ENCODE measurements around the gene ACKR3. TPM values are rescaled to one million over a fixed set of nuclear protein-coding genes. Genes with fewer than 3 reads are reported as not detected.

Gene ACKR3
- total RNA-seq, 1 donor from 2014 or later, result 9.1 TPM

DNA sequence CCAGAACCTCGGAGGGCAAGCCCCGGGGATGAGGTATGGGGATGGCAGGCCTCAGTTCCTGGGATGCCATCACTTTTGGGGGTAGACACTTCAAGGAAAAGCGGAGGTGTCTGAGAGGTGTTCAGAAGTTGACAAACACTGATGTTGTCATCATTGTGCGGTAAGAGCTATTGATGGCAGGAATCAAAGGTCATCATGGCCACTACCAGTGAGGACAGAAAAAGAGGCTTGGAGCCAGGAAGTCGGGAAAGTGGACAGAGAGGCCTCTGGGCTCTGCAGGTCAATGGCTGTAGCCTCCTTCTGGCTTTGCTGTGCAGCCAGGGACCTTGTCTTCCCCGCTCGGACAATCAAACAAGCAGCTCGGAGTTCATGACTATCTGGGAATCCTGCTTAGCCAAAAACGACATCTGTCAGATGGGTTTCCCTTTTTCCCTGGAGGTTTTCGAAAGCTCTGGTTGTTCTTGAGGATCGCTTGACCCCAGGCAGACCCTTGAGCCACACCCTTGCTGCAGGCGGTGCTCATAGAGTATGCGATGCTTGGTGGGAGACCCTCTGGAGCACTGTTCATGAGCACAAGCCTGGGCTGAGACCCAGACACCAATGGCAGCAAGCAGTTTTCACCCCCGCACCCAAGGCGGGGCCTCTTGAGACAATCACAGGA lies 19.4 kb downstream of the ACKR3 start:
- H3K27ac ChIP-seq, result no peak overlapping the region
- TF ChIP-seq, protein P1, sequence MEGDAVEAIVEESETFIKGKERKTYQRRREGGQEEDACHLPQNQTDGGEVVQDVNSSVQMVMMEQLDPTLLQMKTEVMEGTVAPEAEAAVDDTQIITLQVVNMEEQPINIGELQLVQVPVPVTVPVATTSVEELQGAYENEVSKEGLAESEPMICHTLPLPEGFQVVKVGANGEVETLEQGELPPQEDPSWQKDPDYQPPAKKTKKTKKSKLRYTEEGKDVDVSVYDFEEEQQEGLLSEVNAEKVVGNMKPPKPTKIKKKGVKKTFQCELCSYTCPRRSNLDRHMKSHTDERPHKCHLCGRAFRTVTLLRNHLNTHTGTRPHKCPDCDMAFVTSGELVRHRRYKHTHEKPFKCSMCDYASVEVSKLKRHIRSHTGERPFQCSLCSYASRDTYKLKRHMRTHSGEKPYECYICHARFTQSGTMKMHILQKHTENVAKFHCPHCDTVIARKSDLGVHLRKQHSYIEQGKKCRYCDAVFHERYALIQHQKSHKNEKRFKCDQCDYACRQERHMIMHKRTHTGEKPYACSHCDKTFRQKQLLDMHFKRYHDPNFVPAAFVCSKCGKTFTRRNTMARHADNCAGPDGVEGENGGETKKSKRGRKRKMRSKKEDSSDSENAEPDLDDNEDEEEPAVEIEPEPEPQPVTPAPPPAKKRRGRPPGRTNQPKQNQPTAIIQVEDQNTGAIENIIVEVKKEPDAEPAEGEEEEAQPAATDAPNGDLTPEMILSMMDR (IDR thresholded peaks at IDR 0.05), result no peak
- no peak overlapping the region for H3K4me3 ChIP-seq
- no peaks in the 10 kb centered on the region for H3K27me3 ChIP-seq
- no peak for DNase-seq
- H3K36me3 ChIP-seq, result no peaks in the 10 kb centered on the region
- H3K4me1 ChIP-seq, result no peaks in the 10 kb centered on the region
- ATAC-seq, result no peak
- intact Hi-C loops (cut with DNase I), result no loop called here
- H3K9me3 ChIP-seq, result no peaks in the 10 kb centered on the region

DNA sequence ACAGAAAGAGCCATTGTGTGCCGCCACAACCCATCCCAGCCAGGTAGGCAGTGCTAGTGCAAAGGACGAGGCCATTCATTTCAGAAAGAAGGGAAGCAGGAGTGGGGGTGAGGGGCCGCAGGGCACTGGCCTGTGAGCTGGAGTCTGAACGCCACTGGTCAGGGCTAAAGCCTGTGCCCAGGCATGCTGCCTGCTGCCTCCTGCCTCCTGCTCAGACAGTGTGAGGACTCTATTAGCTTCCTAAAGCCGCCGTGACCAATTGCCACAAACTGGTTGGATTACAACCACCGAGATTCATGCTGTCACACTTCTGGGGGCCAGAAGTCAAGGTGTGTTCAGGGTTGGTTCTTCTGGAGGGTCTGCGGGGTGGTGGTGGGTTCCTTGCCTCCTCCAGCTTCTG lies 21.2 kb downstream of the ACKR3 start:
- Histone ChIP-seq H3K27me3 (no peaks in the 10 kb centered on the region), H3K4me1 (no peaks in the 10 kb centered on the region), H3K36me3 (no peaks in the 10 kb centered on the region), H3K9me3 (no peaks in the 10 kb centered on the region), H3K4me3 (no peak overlapping the region), H3K27ac (no peak overlapping the region)
- intact Hi-C loops (cut with DNase I), result no loop called here
- ATAC-seq, result no peak
- no peak for DNase-seq
- TF ChIP-seq, protein P1 (IDR thresholded peaks at IDR 0.05), result no peak

DNA sequence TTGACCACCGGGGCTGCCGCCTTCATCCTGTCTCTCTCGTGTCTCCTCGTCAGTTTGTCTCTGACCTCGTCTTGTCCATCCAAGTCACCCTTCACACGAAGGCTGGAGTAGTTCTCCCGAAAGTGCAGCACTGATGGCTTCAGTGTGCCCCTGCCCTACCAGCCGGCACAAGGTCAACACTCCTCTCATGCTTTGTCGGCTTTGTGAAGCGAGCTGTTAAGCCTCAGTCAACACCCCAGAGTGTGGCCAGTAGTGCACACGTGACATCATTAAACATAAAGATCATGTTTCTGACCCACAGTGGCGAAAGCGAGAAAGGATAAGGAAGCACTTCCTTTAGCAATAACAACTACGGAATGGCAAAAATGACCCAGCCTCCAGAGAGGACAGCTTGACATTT lies 23.2 kb downstream of the ACKR3 start:
- Histone ChIP-seq H3K36me3 (no peaks in the 10 kb centered on the region), H3K4me3 (no peak overlapping the region), H3K9me3 (no peaks in the 10 kb centered on the region), H3K4me1 (no peaks in the 10 kb centered on the region), H3K27me3 (no peaks in the 10 kb centered on the region), H3K27ac (no peak overlapping the region)
- no peak for DNase-seq
- intact Hi-C loops (cut with DNase I), result no loop called here
- ATAC-seq, result peak; percentile 44
- TF ChIP-seq, protein P1 (IDR thresholded peaks at IDR 0.05), result no peak

GRCh38 chr2:236593531-236593930 lies 23.9 kb downstream of the ACKR3 start:
- DNase-seq, result no peak
- Histone ChIP-seq H3K27ac (no peak overlapping the region), H3K36me3 (no peaks in the 10 kb centered on the region), H3K4me1 (no peaks in the 10 kb centered on the region), H3K27me3 (no peaks in the 10 kb centered on the region), H3K4me3 (no peak overlapping the region), H3K9me3 (no peaks in the 10 kb centered on the region)
- TF ChIP-seq, protein P1 (IDR thresholded peaks at IDR 0.05), result no peak
- ATAC-seq, result no peak
- intact Hi-C loops (cut with DNase I), result no loop called here

DNA sequence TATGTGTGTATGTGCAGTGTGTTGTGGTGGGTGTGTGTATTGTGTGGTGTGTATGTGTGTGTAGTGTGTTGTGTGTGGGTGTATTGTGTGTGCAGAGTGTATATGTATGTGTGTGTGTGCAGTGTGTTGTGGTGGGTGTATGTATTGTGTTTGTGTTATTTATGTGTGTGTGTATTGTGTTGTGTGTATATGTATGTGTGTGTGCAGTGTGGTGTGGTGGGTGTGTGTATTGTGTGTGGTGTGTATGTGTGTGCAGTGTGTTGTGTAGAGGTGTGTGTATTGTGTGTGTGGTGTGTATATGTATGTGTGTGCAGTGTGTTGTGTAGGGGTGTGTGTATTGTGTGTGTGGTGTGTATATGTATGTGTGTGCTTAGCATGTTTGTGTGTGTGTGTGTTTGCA lies 24.3 kb downstream of the ACKR3 start:
- DNase-seq (no peak), ATAC-seq (no peak)
- no peaks in the 10 kb centered on the region for H3K36me3 ChIP-seq
- TF ChIP-seq, protein P1 (IDR thresholded peaks at IDR 0.05), result no peak
- intact Hi-C loops (cut with DNase I), result no loop called here
- no peak overlapping the region for H3K4me3 ChIP-seq
- no peaks in the 10 kb centered on the region for H3K9me3 ChIP-seq
- no peak overlapping the region for H3K27ac ChIP-seq
- H3K4me1 ChIP-seq, result no peaks in the 10 kb centered on the region
- no peaks in the 10 kb centered on the region for H3K27me3 ChIP-seq

GRCh38 chr2:236597629-236598028 lies 28.0 kb downstream of the ACKR3 start:
- intact Hi-C loops (cut with DNase I), result no loop called here
- no peak overlapping the region for H3K4me3 ChIP-seq
- TF ChIP-seq, protein P1 (IDR thresholded peaks at IDR 0.05), result no peak
- DNase-seq (no peak), ATAC-seq (no peak)
- H3K36me3 ChIP-seq, result no peaks in the 10 kb centered on the region
- H3K9me3 ChIP-seq, result no peaks in the 10 kb centered on the region
- no peaks in the 10 kb centered on the region for H3K27me3 ChIP-seq
- no peak overlapping the region for H3K27ac ChIP-seq
- no peaks in the 10 kb centered on the region for H3K4me1 ChIP-seq
